HCEC 1CT (cell line): ENCODE results near the gene VMP1.
"Not testable (repeated sequence)": the region's sequence is repeated elsewhere in the genome, so short reads cannot be mapped to it uniquely, and the experiment has no call there.

Source experiments
- DNase-seq: peaks from one replicate; pipeline ENCODE4 v3.0.0-alpha.2; 2017

The VMP1 gene

GRCh38 chr17:59783221-59784047, 76.0 kb downstream of the VMP1 start:
- no peak for DNase-seq

GRCh38 chr17:59785091-59785799, 77.8 kb downstream of the VMP1 start:
- DNase-seq, result no peak

GRCh38 chr17:59786213-59786535, 78.7 kb downstream of the VMP1 start:
- DNase-seq, result no peak

- peak; percentile 100 for DNase-seq
These were observed 79.3 kb downstream of the VMP1 start for GRCh38 chr17:59786536-59787319.

- not testable (repeated sequence) for DNase-seq
These were observed 82.4 kb downstream of the VMP1 start for GRCh38 chr17:59789849-59790248.

- DNase-seq, result not testable (repeated sequence)
These were observed 83.0 kb downstream of the VMP1 start for GRCh38 chr17:59790418-59790817.

- DNase-seq, result no peak
These were observed 83.5 kb downstream of the VMP1 start for GRCh38 chr17:59790910-59791309.

GRCh38 chr17:59791603-59792457, 84.4 kb downstream of the VMP1 start:
- DNase-seq, result no peak

GRCh38 chr17:59792458-59792823, 85.0 kb downstream of the VMP1 start:
- DNase-seq, result not testable (repeated sequence)

GRCh38 chr17:59793205-59793604, 85.8 kb downstream of the VMP1 start:
- DNase-seq, result no peak

GRCh38 chr17:59796138-59796537, 88.7 kb downstream of the VMP1 start:
- no peak for DNase-seq

GRCh38 chr17:59796785-59797205, 89.3 kb downstream of the VMP1 start:
- DNase-seq, result no peak

GRCh38 chr17:59798111-59798510, 90.7 kb downstream of the VMP1 start:
- DNase-seq, result peak; percentile 53

- DNase-seq, result peak; percentile 16
These were observed 93.1 kb downstream of the VMP1 start for GRCh38 chr17:59800530-59800942.

- no peak for DNase-seq
These were observed 94.7 kb downstream of the VMP1 start for GRCh38 chr17:59802160-59802559.

GRCh38 chr17:59804901-59805465, 97.5 kb downstream of the VMP1 start:
- DNase-seq, result peak; percentile 47

GRCh38 chr17:59806322-59806721, 98.9 kb downstream of the VMP1 start:
- not testable (repeated sequence) for DNase-seq

- no peak for DNase-seq
These were observed 100.5 kb downstream of the VMP1 start for GRCh38 chr17:59807892-59808509.

GRCh38 chr17:59810894-59811153, 103.4 kb downstream of the VMP1 start:
- DNase-seq, result no peak

GRCh38 chr17:59811209-59811608, 103.8 kb downstream of the VMP1 start:
- DNase-seq, result no peak

GRCh38 chr17:59812139-59812538, 104.7 kb downstream of the VMP1 start:
- no peak for DNase-seq

- no peak for DNase-seq
These were observed 106.8 kb downstream of the VMP1 start for GRCh38 chr17:59814276-59814675.
